NCI-H446 treated with DMSO at 0.1 percent for 48 hours (cell line): ENCODE results near the gene TPD52L2.
A peak's percentile ranks its signal among the peaks of the same experiment; 100 is the strongest.
"Not testable (repeated sequence)": the region's sequence is repeated elsewhere in the genome, so short reads cannot be mapped to it uniquely, and the experiment has no call there.

ENCODE experiments used
- DNase-seq: peaks from one replicate; lab custom pipeline; 2025; lab: John Stamatoyannopoulos, UW

Gene TPD52L2

GRCh38 chr20:63878899-63879663 lies 14.0 kb downstream of the TPD52L2 start:
- DNase-seq: no peak

- not testable (repeated sequence) for DNase-seq
Observed at GRCh38 chr20:63880901-63881300, 15.8 kb downstream of the TPD52L2 start.

GRCh38 chr20:63881451-63882226 lies 16.6 kb downstream of the TPD52L2 start:
- no peak for DNase-seq

- DNase-seq: no peak
Observed at GRCh38 chr20:63882257-63883200, 17.5 kb downstream of the TPD52L2 start.

- DNase-seq: no peak
Observed at GRCh38 chr20:63883201-63883593, 18.1 kb downstream of the TPD52L2 start.

- DNase-seq: no peak
Observed at GRCh38 chr20:63884506-63885263, 19.6 kb downstream of the TPD52L2 start.

- no peak for DNase-seq
Observed at GRCh38 chr20:63885264-63886053, 20.4 kb downstream of the TPD52L2 start.

- no peak for DNase-seq
Observed at GRCh38 chr20:63886054-63886419, 21.0 kb downstream of the TPD52L2 start.

- DNase-seq: no peak
Observed at GRCh38 chr20:63886921-63887320, 21.9 kb downstream of the TPD52L2 start.

GRCh38 chr20:63889241-63890200 lies 24.5 kb downstream of the TPD52L2 start:
- no peak for DNase-seq

GRCh38 chr20:63890201-63890576 lies 25.1 kb downstream of the TPD52L2 start:
- no peak for DNase-seq

GRCh38 chr20:63890616-63891015 lies 25.5 kb downstream of the TPD52L2 start:
- DNase-seq: no peak

GRCh38 chr20:63891061-63892002 lies 26.3 kb downstream of the TPD52L2 start:
- DNase-seq: no peak

GRCh38 chr20:63892402-63892801 lies 27.3 kb downstream of the TPD52L2 start:
- no peak for DNase-seq

- no peak for DNase-seq
Observed at GRCh38 chr20:63893999-63894357, 28.9 kb downstream of the TPD52L2 start.

- peak; percentile 84 for DNase-seq
Observed at GRCh38 chr20:63894358-63895201, 29.5 kb downstream of the TPD52L2 start, which contains the start of gene DNAJC5. TSS of gene DNAJC5 (plus strand) at chr20:63895126. CDS start at chr20:63928346, 33,220 bp downstream.

GRCh38 chr20:63895202-63895951 lies 30.3 kb downstream of the TPD52L2 start:
- DNase-seq: no peak
